CD14-positive monocyte (primary cell): Measurements from ENCODE around the gene SIPA1. TPM values are rescaled to one million over a fixed set of nuclear protein-coding genes. Genes with fewer than 3 reads are reported as not detected.
"Not testable (repeated sequence)": the region's sequence is repeated elsewhere in the genome, so short reads cannot be mapped to it uniquely, and the experiment has no call there.

Experiments
- DNase-seq, 3 donors: peaks; one replicate each; pipeline ENCODE4 v3.0.0-alpha.2; 2011 to 2022
- H2AFZ ChIP-seq: 2 replicates; pipeline ENCODE4 v1.6.0; 2012; ENCODE audit warnings: mild to moderate bottlenecking, low read depth, low read length, inconsistent platforms; ENCODE audit not compliant: insufficient read depth, poor library complexity, severe bottlenecking
- H3K27ac ChIP-seq, 2 donors: 1 replicate in 1 of 2; 2 replicates in 1 of 2; pipeline ENCODE4 v1.5.1; 2012 to 2013; ENCODE audit warnings: low read length in 2 of 2, control low read depth in 1 of 2, inconsistent platforms in 1 of 2, low read depth in 1 of 2, mild to moderate bottlenecking in 1 of 2
- H3K27me3 ChIP-seq, 2 donors: one replicate each; pipeline versions ENCODE4 v1.6.0 to v1.6.1; 2011 to 2013; ENCODE audit warnings: low read length in 2 of 2; ENCODE audit not compliant: control insufficient read depth in 2 of 2, insufficient read depth in 2 of 2
- H3K36me3 ChIP-seq, 2 donors: replicated peaks in 1 of 2; 1 replicate in 1 of 2; 2 replicates in 1 of 2; pipeline versions ENCODE4 v1.5.1 to v1.6.1; 2012 to 2013; ENCODE audit warnings: low read length in 2 of 2, control low read depth in 1 of 2, inconsistent platforms in 1 of 2, mild to moderate bottlenecking in 1 of 2; ENCODE audit not compliant: insufficient read depth in 2 of 2, control insufficient read depth in 1 of 2
- H3K4me1 ChIP-seq, 2 donors: 1 replicate in 1 of 2; 2 replicates in 1 of 2; pipeline versions ENCODE4 v1.5.1 to v1.6.1; 2012 to 2013; ENCODE audit warnings: low read length in 2 of 2, control low read depth in 1 of 2, inconsistent platforms in 1 of 2, mild to moderate bottlenecking in 1 of 2, moderate library complexity in 1 of 2; ENCODE audit not compliant: insufficient read depth in 2 of 2, control insufficient read depth in 1 of 2
- H3K4me2 ChIP-seq: replicated peaks from 2 replicates; pipeline ENCODE3; 2012; ENCODE audit warnings: low read length, moderate library complexity, mild to moderate bottlenecking; ENCODE audit not compliant: poor library complexity, severe bottlenecking; ENCODE audit errors: extremely low read depth
- H3K4me3 ChIP-seq, 3 experiments: fragments of 200-600 bp in 1 of 3; sonication (generic) in 1 of 3; replicated peaks in 1 of 3; 1 replicate in 2 of 3; 2 replicates in 1 of 3; pipeline ENCODE4 v1.5.1; 2011 to 2013; ENCODE audit warnings: low read length in 3 of 3, mild to moderate bottlenecking in 3 of 3, control low read depth in 2 of 3, low read depth in 2 of 3, inconsistent platforms in 1 of 3, moderate library complexity in 1 of 3
- H3K79me2 ChIP-seq: 2 replicates; pipeline ENCODE4 v1.6.0; 2012; ENCODE audit warnings: mild to moderate bottlenecking, control low read depth, inconsistent platforms, low read length, moderate library complexity; ENCODE audit not compliant: insufficient read depth
- H3K9ac ChIP-seq: 2 replicates; pipeline ENCODE4 v1.6.0; 2017; ENCODE audit warnings: low read length, mild to moderate bottlenecking; ENCODE audit not compliant: insufficient read depth, poor library complexity, severe bottlenecking
- H3K9me3 ChIP-seq, 2 donors: replicated peaks in 1 of 2; 1 replicate in 1 of 2; 2 replicates in 1 of 2; pipeline versions ENCODE4 v1.5.1 to v1.6.1; 2012 to 2013; ENCODE audit warnings: low read length in 2 of 2, control low read depth in 1 of 2; ENCODE audit not compliant: control insufficient read depth in 1 of 2, insufficient read depth in 1 of 2
- H4K20me1 ChIP-seq: 2 replicates; pipeline ENCODE4 v1.6.0; 2012; ENCODE audit warnings: mild to moderate bottlenecking, low read length, control low read depth, moderate library complexity; ENCODE audit not compliant: insufficient read depth
- H3K27ac Mint-ChIP-seq, 7 donors: one replicate each; pipeline ENCODE4 v1.8.0; 2020; ENCODE audit warnings: mild to moderate bottlenecking in 7 of 7, mixed read lengths in 7 of 7, moderate library complexity in 6 of 7, inconsistent platforms in 2 of 7
- H3K27me3 Mint-ChIP-seq, 3 donors: one replicate each; pipeline ENCODE4 v1.8.0; 2021 to 2022; ENCODE audit warnings: low read depth in 3 of 3, mild to moderate bottlenecking in 3 of 3, mixed read lengths in 3 of 3, moderate library complexity in 3 of 3, inconsistent platforms in 1 of 3
- H3K36me3 Mint-ChIP-seq, 2 donors: one replicate each; pipeline ENCODE4 v1.8.0; 2020; ENCODE audit warnings: mixed read lengths in 2 of 2, inconsistent platforms in 1 of 2, mild to moderate bottlenecking in 1 of 2
- H3K4me1 Mint-ChIP-seq: one replicate; pipeline ENCODE4 v1.8.0; 2020; ENCODE audit warnings: mild to moderate bottlenecking, mixed read lengths
- H3K4me3 Mint-ChIP-seq, 2 donors: one replicate each; pipeline ENCODE4 v1.8.0; 2020; ENCODE audit warnings: mild to moderate bottlenecking in 2 of 2, mixed read lengths in 2 of 2, moderate library complexity in 1 of 2
- H3K9me3 Mint-ChIP-seq, 7 donors: one replicate each; pipeline ENCODE4 v1.8.0; 2020 to 2022; ENCODE audit warnings: mixed read lengths in 7 of 7, mild to moderate bottlenecking in 6 of 7, moderate library complexity in 6 of 7, inconsistent platforms in 2 of 7
- CTCF ChIP-seq: fragments of 200-600 bp; IDR thresholded peaks from one replicate; pipeline ENCODE4 v1.8.0; 2022; ENCODE audit warnings: antibody characterized with exemption, mild to moderate bottlenecking
- WGBS: methylation state at CpG from one replicate; pipeline ENCODE4 v1.1.5; 2013; ENCODE audit warnings: missing lambda C conversion rate; ENCODE audit not compliant: insufficient coverage; 5-methylcytosine and 5-hydroxymethylcytosine counted together
- intact Hi-C, 2 donors: fragments of 100-400 bp; cut with micrococcal nuclease; formaldehyde crosslinking; loops; one replicate each; pipeline versions ENCODE4 v1.15.0 to v1.15.1; 2023
- polyA plus RNA-seq, 3 donors: library from polyadenylated mRNA; depleted of rRNA in 1 of 3; unstranded in 2 of 3; stranded (reverse) in 1 of 3; fragments of 300-500 nt in 2 of 3; fragments of >200 nt in 1 of 3; fragmentation: Illumina TruSeq in 2 of 3; gene quantifications; 1 replicate in 2 of 3; 2 replicates in 1 of 3; pipeline ENCODE4 v1.2.3, GENCODE V29; 2012 to 2021

Gene SIPA1
- polyA plus RNA-seq, 3 donors = 83.4 to 110 (median 86.5) TPM

GRCh38 chr11:65680192-65680743, 42.4 kb downstream of the SIPA1 start:
- no peaks in the 10 kb centered on the region for H3K4me1 ChIP-seq
- no peak overlapping the region for H3K9ac ChIP-seq
- H3K27me3 ChIP-seq = no peaks in the 10 kb centered on the region
- no peak overlapping the region for H3K4me3 ChIP-seq
- Mint-ChIP-seq H3K4me3 (no peak overlapping the region), H3K27ac (no peak overlapping the region), H3K4me1 (no peaks in the 10 kb centered on the region), H3K27me3 (peaks cover 0 to 5% (median 3%) of the 10 kb centered on the region in 3 donors), H3K9me3 (no peaks in the 10 kb centered on the region), H3K36me3 (no peaks in the 10 kb centered on the region)
- no peak overlapping the region for H3K4me2 ChIP-seq
- DNase-seq = no peak
- no peaks in the 10 kb centered on the region for H3K9me3 ChIP-seq
- WGBS = no CpG with 5 or more reads among the region's 5 CpGs
- no peak overlapping the region for H3K27ac ChIP-seq
- no peaks in the 10 kb centered on the region for H4K20me1 ChIP-seq
- H3K79me2 ChIP-seq = no peaks in the 10 kb centered on the region
- no peaks in the 10 kb centered on the region for H3K36me3 ChIP-seq
- intact Hi-C loops = no loop called here
- TF ChIP-seq CTCF = no peak
- no peak overlapping the region for H2AFZ ChIP-seq

DNA sequence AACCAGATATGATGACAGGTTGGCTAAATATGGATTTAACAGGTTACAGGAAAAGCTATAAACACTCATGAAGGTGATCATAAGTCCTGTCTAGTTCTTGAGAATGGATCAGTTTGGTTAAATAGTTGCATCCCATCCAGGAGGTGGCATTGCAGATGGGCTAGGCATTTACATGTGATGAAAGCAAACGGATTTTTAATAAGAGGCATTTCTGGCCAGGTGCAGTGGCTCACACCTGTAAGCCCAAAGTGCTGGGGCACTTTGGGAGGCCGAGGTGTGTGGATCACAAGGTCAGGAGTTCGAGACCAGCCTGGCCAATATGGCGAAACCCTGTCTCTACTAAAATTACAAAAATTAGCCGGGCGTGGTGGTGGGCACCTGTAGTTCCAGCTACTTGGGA, 45.6 kb downstream of the SIPA1 start:
- H3K4me2 ChIP-seq, H3K36me3 Mint-ChIP-seq, H3K4me3 ChIP-seq, H3K4me1 ChIP-seq, H4K20me1 ChIP-seq, H3K9ac ChIP-seq, H3K27me3 Mint-ChIP-seq, H3K9me3 ChIP-seq, DNase-seq, H2AFZ ChIP-seq, intact Hi-C loops, H3K4me3 Mint-ChIP-seq, H3K27ac ChIP-seq, H3K4me1 Mint-ChIP-seq, H3K79me2 ChIP-seq, H3K9me3 Mint-ChIP-seq, H3K27me3 ChIP-seq, H3K36me3 ChIP-seq, H3K27ac Mint-ChIP-seq: not testable (repeated sequence)
- WGBS = 80% methylated on average over 2 of the region's 6 CpGs
